ENCODE data around the gene POLR2L. TPM values are rescaled to one million over a fixed set of nuclear protein-coding genes. Genes with fewer than 3 reads are reported as not detected.

The POLR2L gene
- total RNA-seq, 1 experiment from 2014 or later, result 113 TPM

GRCh38 chr11:836700-837099 lies 5.6 kb downstream of the POLR2L start:
- Histone ChIP-seq H3K4me3 (ENCODE audit: low read length) (no peak overlapping the region), H3K9me3 (ENCODE audit: low read length) (no peaks in the 10 kb centered on the region), H3K4me1 (ENCODE audit: low read length) (peaks cover 24% of the 10 kb centered on the region), H3K27ac (ENCODE audit: low read length) (no peak overlapping the region), H3K79me2 (ENCODE audit: low read length) (peaks cover 18% of the 10 kb centered on the region), H2AFZ (ENCODE audit: low read length) (no peak overlapping the region), H3K27me3 (ENCODE audit: low read length) (no peaks in the 10 kb centered on the region), H4K20me1 (ENCODE audit: insufficient read depth, low read depth, low read length) (peaks cover 27% of the 10 kb centered on the region; the same call in 1 of the 2 replicates), H3K9me2 (replicated peaks; ENCODE audit: insufficient read depth, low read length) (no peaks in the 10 kb centered on the region), H3K4me2 (ENCODE audit: low read depth, low read length, poor library complexity, severe bottlenecking) (no peak overlapping the region), H3K9ac (ENCODE audit: low read length) (no peak overlapping the region), H3K36me3 (ENCODE audit: insufficient read depth, low read length) (0 out of 2 replicates have a peak, but pooled peaks cover 3% of the 10 kb centered on the region)
- no peak for DNase-seq

- Histone ChIP-seq H3K4me1 (ENCODE audit: low read length) (peaks cover 21% of the 10 kb centered on the region), H3K9me3 (ENCODE audit: low read length) (no peaks in the 10 kb centered on the region), H3K79me2 (ENCODE audit: low read length) (peaks cover 14% of the 10 kb centered on the region), H2AFZ (ENCODE audit: low read length) (no peak overlapping the region), H3K27me3 (ENCODE audit: low read length) (no peaks in the 10 kb centered on the region), H3K27ac (ENCODE audit: low read length) (no peak overlapping the region), H3K9me2 (replicated peaks; ENCODE audit: insufficient read depth, low read length) (no peaks in the 10 kb centered on the region), H3K36me3 (ENCODE audit: insufficient read depth, low read length) (0 out of 2 replicates have a peak, but pooled peaks cover 3% of the 10 kb centered on the region), H4K20me1 (ENCODE audit: insufficient read depth, low read depth, low read length) (peaks cover 29% of the 10 kb centered on the region; the same call in 1 of the 2 replicates), H3K4me2 (ENCODE audit: low read depth, low read length, poor library complexity, severe bottlenecking) (no peak overlapping the region), H3K9ac (ENCODE audit: low read length) (no peak overlapping the region), H3K4me3 (ENCODE audit: low read length) (no peak overlapping the region)
- DNase-seq, result no peak
Measured at GRCh38 chr11:836274-836673, 6.1 kb downstream of the POLR2L start.

- Histone ChIP-seq H3K27me3 (ENCODE audit: low read length) (no peaks in the 10 kb centered on the region), H3K36me3 (ENCODE audit: insufficient read depth, low read length) (no peaks in the 10 kb centered on the region), H3K4me2 (ENCODE audit: low read depth, low read length, poor library complexity, severe bottlenecking) (no peak overlapping the region), H2AFZ (ENCODE audit: low read length) (no peak overlapping the region), H4K20me1 (ENCODE audit: insufficient read depth, low read depth, low read length) (peaks cover 19% of the 10 kb centered on the region; the same call in 1 of the 2 replicates), H3K4me1 (ENCODE audit: low read length) (peaks cover 24% of the 10 kb centered on the region), H3K4me3 (ENCODE audit: low read length) (no peak overlapping the region), H3K9ac (ENCODE audit: low read length) (no peak overlapping the region), H3K9me3 (ENCODE audit: low read length) (no peaks in the 10 kb centered on the region), H3K27ac (ENCODE audit: low read length) (no peak overlapping the region), H3K79me2 (ENCODE audit: low read length) (no peaks in the 10 kb centered on the region), H3K9me2 (replicated peaks; ENCODE audit: insufficient read depth, low read length) (no peaks in the 10 kb centered on the region)
- peak; percentile 49 for DNase-seq
Measured at GRCh38 chr11:834371-835316, 7.7 kb downstream of the POLR2L start.

GRCh38 chr11:833849-834311 lies 8.4 kb downstream of the POLR2L start:
- Histone ChIP-seq H4K20me1 (ENCODE audit: insufficient read depth, low read depth, low read length) (peaks cover 26% of the 10 kb centered on the region; the same call in 1 of the 2 replicates), H3K9ac (ENCODE audit: low read length) (peak overlapping the region; percentile 68), H3K4me3 (ENCODE audit: low read length) (peak overlapping the region; percentile 69), H3K4me1 (ENCODE audit: low read length) (peaks cover 32% of the 10 kb centered on the region), H3K27me3 (ENCODE audit: low read length) (no peaks in the 10 kb centered on the region), H3K36me3 (ENCODE audit: insufficient read depth, low read length) (no peaks in the 10 kb centered on the region), H3K9me3 (ENCODE audit: low read length) (no peaks in the 10 kb centered on the region), H3K9me2 (replicated peaks; ENCODE audit: insufficient read depth, low read length) (no peaks in the 10 kb centered on the region), H3K79me2 (ENCODE audit: low read length) (no peaks in the 10 kb centered on the region), H3K27ac (ENCODE audit: low read length) (no peak overlapping the region), H2AFZ (ENCODE audit: low read length) (no peak overlapping the region), H3K4me2 (ENCODE audit: low read depth, low read length, poor library complexity, severe bottlenecking) (peak overlapping the region; percentile 73)
- DNase-seq, result no peak

GRCh38 chr11:833114-833791 lies 9.1 kb downstream of the POLR2L start:
- H3K27me3 ChIP-seq (ENCODE audit: low read length), result no peaks in the 10 kb centered on the region
- no peaks in the 10 kb centered on the region for H3K9me2 ChIP-seq (replicated peaks; ENCODE audit: insufficient read depth, low read length)
- peak overlapping the region; percentile 68 for H3K9ac ChIP-seq (ENCODE audit: low read length)
- peak; percentile 61 for DNase-seq
- H3K79me2 ChIP-seq (ENCODE audit: low read length), result no peaks in the 10 kb centered on the region
- H3K9me3 ChIP-seq (ENCODE audit: low read length), result no peaks in the 10 kb centered on the region
- peaks cover 30% of the 10 kb centered on the region; the same call in 1 of the 2 replicates for H4K20me1 ChIP-seq (ENCODE audit: insufficient read depth, low read depth, low read length)
- peak overlapping the region; percentile 73 for H3K4me2 ChIP-seq (ENCODE audit: low read depth, low read length, poor library complexity, severe bottlenecking)
- peaks cover 38% of the 10 kb centered on the region for H3K4me1 ChIP-seq (ENCODE audit: low read length)
- no peaks in the 10 kb centered on the region for H3K36me3 ChIP-seq (ENCODE audit: insufficient read depth, low read length)
- 0 out of 2 replicates have a peak overlapping the region, but pooled peaks have one; percentile 27 for H2AFZ ChIP-seq (ENCODE audit: low read length)
- H3K4me3 ChIP-seq (ENCODE audit: low read length), result peak overlapping the region; percentile 69
- H3K27ac ChIP-seq (ENCODE audit: low read length), result no peak overlapping the region

- Histone ChIP-seq H3K9me3 (ENCODE audit: low read length) (no peaks in the 10 kb centered on the region), H4K20me1 (ENCODE audit: insufficient read depth, low read depth, low read length) (peaks cover 28% of the 10 kb centered on the region; the same call in 1 of the 2 replicates), H3K79me2 (ENCODE audit: low read length) (no peaks in the 10 kb centered on the region), H3K4me1 (ENCODE audit: low read length) (peaks cover 44% of the 10 kb centered on the region), H3K9me2 (replicated peaks; ENCODE audit: insufficient read depth, low read length) (no peaks in the 10 kb centered on the region), H3K4me3 (ENCODE audit: low read length) (peak within 1 kb of the TSS; percentile 69), H3K9ac (ENCODE audit: low read length) (peak within 1 kb of the TSS; percentile 68), H3K4me2 (ENCODE audit: low read depth, low read length, poor library complexity, severe bottlenecking) (peak within 1 kb of the TSS; percentile 73), H2AFZ (ENCODE audit: low read length) (0 out of 2 replicates have a peak within 1 kb of the TSS, but pooled peaks have one; percentile 27), H3K27me3 (ENCODE audit: low read length) (no peaks in the 10 kb centered on the region), H3K36me3 (ENCODE audit: insufficient read depth, low read length) (no peaks in the 10 kb centered on the region), H3K27ac (ENCODE audit: low read length) (no peak within 1 kb of the TSS)
- peak; percentile 81 for DNase-seq
Measured at GRCh38 chr11:832529-833113, 9.7 kb downstream of the POLR2L start, which contains the start of gene CD151. Gene CD151, plus strand, starts transcription at chr11:832952. Its CDS starts 3,118 bp downstream, at chr11:836070.

GRCh38 chr11:831961-832528 lies 10.3 kb downstream of the POLR2L start:
- H3K9me3 ChIP-seq (ENCODE audit: low read length), result no peaks in the 10 kb centered on the region
- H3K27me3 ChIP-seq (ENCODE audit: low read length), result no peaks in the 10 kb centered on the region
- peak overlapping the region; percentile 63 for H3K4me2 ChIP-seq (ENCODE audit: low read depth, low read length, poor library complexity, severe bottlenecking)
- no peaks in the 10 kb centered on the region for H3K36me3 ChIP-seq (ENCODE audit: insufficient read depth, low read length)
- no peak overlapping the region for H2AFZ ChIP-seq (ENCODE audit: low read length)
- H3K9ac ChIP-seq (ENCODE audit: low read length), result peak overlapping the region; percentile 62
- no peak overlapping the region for H3K27ac ChIP-seq (ENCODE audit: low read length)
- H3K79me2 ChIP-seq (ENCODE audit: low read length), result no peaks in the 10 kb centered on the region
- no peaks in the 10 kb centered on the region for H3K9me2 ChIP-seq (replicated peaks; ENCODE audit: insufficient read depth, low read length)
- peak overlapping the region; percentile 59; the same call in 1 of the 2 replicates for H3K4me3 ChIP-seq (ENCODE audit: low read length)
- H3K4me1 ChIP-seq (ENCODE audit: low read length), result peaks cover 49% of the 10 kb centered on the region
- DNase-seq, result no peak
- peaks cover 28% of the 10 kb centered on the region; the same call in 1 of the 2 replicates for H4K20me1 ChIP-seq (ENCODE audit: insufficient read depth, low read depth, low read length)

All from Karpas-422 (cell line).